GM12801 (cell line): ENCODE results near the gene CDH13.

Experiments used
- TF ChIP-seq, protein P1 (sequence below): IDR thresholded peaks from one replicate; pipeline ENCODE4 v1.5.1; 2011; ENCODE audit warnings: control low read depth; ENCODE audit not compliant: insufficient read length; ENCODE audit errors: extremely low read depth

Gene CDH13

DNA sequence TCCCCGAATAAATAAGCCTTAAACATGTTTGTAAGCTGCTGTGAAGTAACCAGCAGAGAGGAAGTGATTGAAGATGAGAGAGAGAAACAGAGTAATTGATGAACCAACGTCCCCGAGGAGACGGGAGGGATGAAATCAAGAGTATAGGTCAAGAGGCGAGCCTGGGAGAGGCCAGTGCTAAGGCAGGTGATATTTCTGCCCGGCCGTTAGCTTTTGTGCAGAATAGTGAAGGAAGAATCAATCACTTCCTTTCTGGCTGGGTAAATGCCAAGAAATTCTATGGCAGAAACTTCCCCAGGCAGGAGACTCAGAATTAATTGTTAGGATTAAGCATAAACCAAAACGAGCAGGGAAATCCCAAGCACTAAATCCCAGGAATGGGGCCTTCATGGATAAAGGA is 273.8 kb downstream of the CDH13 start:
- TF ChIP-seq, protein P1, sequence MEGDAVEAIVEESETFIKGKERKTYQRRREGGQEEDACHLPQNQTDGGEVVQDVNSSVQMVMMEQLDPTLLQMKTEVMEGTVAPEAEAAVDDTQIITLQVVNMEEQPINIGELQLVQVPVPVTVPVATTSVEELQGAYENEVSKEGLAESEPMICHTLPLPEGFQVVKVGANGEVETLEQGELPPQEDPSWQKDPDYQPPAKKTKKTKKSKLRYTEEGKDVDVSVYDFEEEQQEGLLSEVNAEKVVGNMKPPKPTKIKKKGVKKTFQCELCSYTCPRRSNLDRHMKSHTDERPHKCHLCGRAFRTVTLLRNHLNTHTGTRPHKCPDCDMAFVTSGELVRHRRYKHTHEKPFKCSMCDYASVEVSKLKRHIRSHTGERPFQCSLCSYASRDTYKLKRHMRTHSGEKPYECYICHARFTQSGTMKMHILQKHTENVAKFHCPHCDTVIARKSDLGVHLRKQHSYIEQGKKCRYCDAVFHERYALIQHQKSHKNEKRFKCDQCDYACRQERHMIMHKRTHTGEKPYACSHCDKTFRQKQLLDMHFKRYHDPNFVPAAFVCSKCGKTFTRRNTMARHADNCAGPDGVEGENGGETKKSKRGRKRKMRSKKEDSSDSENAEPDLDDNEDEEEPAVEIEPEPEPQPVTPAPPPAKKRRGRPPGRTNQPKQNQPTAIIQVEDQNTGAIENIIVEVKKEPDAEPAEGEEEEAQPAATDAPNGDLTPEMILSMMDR, result no peak

DNA sequence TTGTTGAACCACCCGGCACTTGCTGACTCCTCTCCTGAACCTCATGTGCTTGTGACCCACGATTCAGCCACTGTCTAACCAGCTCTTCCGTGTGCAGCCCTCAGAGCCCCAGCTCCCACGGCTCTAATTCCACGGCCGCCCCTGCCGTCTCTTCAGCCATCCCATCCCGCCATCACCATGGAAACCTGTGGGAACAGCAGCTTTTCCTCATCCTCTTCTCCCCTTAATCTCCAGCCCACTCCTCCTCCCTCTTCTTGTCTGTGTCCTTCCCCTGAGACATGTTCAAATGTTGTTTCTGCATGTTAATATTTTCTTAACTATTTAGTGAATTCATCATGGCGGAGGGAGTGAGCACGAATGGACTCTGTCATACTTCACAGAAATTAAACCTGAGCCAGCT is 285.2 kb downstream of the CDH13 start:
- TF ChIP-seq, protein P1, result no peak

DNA sequence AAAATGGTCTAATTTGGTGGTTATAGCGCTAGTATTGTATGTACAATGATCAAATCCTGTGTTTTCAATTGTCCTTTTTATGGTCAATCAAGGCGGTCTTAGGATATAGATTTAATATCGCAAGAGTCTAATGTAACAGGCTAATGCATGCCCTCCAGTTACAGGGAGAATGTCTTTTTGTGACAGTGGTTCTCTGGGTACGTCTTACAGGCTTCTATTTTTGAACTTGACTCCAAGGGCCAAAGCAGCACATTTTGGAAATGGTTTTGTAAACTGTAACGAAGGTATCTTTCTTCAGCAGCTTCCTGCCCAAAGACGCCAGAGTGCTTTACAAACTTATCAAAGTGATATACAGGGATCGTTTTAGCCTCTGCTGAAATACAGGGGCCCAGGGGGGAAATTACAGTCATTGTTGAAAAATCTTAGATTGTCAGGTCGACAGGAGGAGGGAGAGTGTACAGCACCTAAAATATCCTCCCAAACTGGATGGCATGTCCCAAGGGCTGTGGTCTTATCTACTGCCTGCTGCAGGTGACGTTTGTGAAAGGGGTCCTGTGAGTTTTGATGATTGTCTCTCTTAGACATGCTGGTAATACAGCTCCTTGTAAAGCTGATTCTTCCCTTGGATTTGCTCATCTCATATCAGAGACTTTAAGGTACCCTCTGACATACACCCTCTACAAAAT is 288.5 kb downstream of the CDH13 start:
- TF ChIP-seq, protein P1, result no peak

DNA sequence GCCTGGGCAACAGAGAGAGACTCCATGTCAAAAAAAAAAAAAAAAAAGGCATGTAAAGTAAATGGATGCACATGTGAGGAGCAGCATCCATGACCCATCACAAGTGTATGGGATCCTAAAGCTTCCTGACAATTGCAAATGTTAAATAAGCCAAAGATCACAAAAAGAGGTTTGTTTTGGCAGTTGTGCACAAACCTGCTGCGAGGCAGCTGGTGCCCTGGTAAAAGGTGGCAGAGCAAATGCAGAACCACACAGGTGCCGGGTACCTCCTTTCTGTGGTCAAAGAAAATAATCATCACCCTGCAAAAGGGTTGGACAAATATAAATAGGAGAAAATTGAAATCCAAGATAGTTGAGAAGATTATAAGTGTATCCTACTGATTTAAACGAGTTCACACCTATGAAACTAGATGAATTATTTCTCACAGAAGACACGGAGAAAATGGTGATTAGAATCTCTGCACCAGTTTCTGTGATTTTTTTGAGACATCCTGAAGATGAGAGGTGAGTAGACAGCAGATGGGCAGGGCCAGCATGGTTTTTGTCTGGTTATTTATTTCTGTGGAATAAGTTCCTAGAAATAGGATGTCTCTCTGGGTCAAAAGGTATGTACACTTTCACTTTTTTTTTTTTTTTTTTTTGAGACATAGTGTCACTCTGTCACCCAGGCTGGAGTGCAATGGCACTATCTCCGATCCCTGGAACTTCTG is 291.3 kb downstream of the CDH13 start:
- TF ChIP-seq, protein P1, result no peak

DNA sequence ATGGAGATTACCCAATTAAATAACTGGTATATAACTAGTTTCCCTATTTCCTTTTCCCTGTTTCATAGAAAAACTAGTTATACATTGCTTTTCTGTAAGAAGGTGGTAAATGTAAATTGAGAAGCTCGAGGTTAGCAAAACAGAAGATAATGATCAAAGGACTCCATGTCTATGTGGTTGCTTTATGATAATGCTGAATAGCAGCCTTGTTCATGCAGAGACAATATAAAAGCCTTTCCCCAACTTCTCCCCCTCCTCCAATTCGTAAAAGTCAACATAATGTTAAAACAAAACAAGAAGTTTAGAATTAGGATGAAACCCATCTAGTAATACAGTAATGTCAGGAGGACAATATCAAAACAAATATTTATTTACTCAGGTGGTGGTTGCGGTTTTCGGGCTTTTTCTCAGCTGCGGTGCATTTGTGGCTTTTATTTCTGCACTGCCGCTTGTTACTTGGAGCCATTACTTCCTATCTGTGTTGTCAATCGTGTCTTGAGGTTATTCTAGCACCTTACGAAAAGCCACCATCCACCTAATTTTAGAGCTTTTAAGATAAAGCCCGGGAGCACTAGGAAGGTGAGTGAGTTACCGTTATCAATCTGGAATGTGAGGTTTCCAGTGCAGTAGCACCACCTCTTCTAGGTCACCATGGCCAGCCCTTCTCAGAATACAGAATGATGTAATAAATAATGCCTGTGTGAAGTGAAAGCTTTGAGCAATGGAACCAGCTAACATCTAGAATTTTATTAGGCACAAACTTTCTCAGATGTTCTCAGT is 297.5 kb downstream of the CDH13 start:
- TF ChIP-seq, protein P1, result no peak

DNA sequence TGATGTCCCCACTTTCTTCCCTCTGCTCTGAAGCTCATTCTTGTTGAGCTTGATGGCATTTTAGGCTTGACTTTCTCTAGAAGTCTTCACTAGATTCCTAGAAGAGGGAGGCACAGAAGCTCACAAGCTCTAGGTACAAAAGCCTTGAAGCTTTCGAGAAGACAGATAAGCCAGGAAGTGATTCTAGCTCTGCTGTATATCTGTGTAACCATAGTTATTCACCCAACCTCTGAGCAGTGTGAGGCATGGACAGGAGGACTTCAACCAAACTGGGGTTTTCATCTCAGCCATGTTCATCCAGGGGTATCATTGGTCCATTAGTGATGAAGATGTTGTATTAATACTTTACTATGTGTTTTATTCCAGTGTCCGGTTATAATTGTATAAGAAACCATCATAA is 299.7 kb downstream of the CDH13 start:
- TF ChIP-seq, protein P1, result no peak

DNA sequence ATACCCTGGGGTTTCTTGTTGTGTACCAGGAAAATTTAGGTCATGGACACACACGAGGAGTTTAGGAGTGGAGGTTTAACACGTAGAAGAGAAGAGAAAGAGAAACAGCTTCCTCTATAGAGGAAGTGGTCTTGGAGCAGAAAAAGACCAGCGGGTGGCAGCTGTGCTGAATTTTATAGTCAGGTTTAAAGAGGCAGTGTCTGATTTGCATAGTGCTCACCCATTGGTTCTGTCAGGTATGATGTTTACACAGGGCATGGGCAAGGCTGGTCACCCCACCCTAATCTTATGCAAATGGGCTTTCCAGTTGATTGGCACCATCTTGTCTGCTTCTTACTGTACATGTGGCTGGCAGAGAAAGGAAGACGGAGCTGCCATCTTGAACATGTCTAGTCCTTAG is 309.0 kb downstream of the CDH13 start:
- TF ChIP-seq, protein P1, result no peak
